ENCODE measurements around the gene RING1. TPM values are rescaled to one million over a fixed set of nuclear protein-coding genes. Genes with fewer than 3 reads are reported as not detected.

Gene RING1
- total and polyA plus RNA-seq, 2 experiments from 2014 or later: 25.6 to 32.5 TPM

DNA sequence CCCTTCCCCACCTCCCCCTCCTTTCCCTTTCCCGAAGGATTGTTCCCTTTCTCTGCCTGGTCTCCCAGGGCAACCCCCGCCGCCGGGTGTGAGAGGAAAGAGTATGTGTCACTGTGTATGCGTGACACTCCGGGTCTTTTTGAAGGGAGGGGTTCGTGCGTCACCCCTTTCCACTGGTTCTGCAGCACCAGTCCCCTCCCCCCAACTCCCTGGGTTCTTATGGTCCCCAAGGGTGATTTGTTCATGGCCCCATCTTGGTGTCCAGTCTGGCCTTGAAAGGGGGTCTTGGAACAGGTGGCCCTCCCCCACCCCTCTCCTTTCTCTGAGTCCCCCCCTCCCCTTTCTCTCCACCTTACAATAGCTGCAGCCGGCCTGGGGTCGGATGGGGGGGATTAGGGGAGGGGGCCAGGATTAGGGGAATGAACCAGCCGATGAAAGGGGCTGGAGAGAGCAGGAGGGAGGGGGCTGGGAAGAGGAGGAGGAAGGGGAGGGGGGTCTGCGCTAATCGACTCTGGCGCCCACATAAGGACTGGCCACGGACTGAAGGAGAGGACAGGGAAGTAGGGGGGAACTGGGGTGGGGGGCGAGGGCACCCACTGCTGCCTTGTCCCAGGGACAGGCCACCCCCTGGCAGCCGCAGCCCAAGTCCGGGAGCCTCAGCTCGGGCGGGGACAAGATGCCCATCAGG lies 1.3 kb upstream of the RING1 start:
- Histone ChIP-seq H3K9me2 (replicated peaks; ENCODE audit: insufficient read depth) (no peaks in the 10 kb centered on the region), H2AFZ (no peak overlapping the region), H3K4me2 (peak overlapping the region; percentile 91), H3K4me3 (peak overlapping the region; percentile 74), H3K36me3 (replicated peaks; ENCODE audit: insufficient read depth, low read depth) (no peaks in the 10 kb centered on the region), H4K20me1 (ENCODE audit: insufficient read depth, poor library complexity, severe bottlenecking) (peaks cover 5% of the 10 kb centered on the region), H3K4me1 (ENCODE audit: insufficient read depth) (peaks cover 28% of the 10 kb centered on the region), H3K27ac (peak overlapping the region; percentile 94), H3K27me3 (no peaks in the 10 kb centered on the region), H3K79me2 (peaks cover 36% of the 10 kb centered on the region), H3K9me3 (ENCODE audit: low read depth) (no peaks in the 10 kb centered on the region)
- DNase-seq (ENCODE audit: low spot score): peak; percentile 68
- WGBS (ENCODE audit: low lambda C conversion rate, missing lambda C conversion rate): 34% methylated on average over 12 of the region's 20 CpGs
- TF ChIP-seq EZH2phosphoT487 (IDR thresholded peaks at IDR 0.05; ENCODE audit: low read depth, severe bottlenecking, unreplicated experiment) (no peak), EZH2 (IDR thresholded peaks at IDR 0.05; ENCODE audit: borderline replicate concordance) (no peak)
- TF ChIP-seq, protein P1, sequence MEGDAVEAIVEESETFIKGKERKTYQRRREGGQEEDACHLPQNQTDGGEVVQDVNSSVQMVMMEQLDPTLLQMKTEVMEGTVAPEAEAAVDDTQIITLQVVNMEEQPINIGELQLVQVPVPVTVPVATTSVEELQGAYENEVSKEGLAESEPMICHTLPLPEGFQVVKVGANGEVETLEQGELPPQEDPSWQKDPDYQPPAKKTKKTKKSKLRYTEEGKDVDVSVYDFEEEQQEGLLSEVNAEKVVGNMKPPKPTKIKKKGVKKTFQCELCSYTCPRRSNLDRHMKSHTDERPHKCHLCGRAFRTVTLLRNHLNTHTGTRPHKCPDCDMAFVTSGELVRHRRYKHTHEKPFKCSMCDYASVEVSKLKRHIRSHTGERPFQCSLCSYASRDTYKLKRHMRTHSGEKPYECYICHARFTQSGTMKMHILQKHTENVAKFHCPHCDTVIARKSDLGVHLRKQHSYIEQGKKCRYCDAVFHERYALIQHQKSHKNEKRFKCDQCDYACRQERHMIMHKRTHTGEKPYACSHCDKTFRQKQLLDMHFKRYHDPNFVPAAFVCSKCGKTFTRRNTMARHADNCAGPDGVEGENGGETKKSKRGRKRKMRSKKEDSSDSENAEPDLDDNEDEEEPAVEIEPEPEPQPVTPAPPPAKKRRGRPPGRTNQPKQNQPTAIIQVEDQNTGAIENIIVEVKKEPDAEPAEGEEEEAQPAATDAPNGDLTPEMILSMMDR (IDR thresholded peaks at IDR 0.05; ENCODE audit: poor library complexity): no peak

DNA sequence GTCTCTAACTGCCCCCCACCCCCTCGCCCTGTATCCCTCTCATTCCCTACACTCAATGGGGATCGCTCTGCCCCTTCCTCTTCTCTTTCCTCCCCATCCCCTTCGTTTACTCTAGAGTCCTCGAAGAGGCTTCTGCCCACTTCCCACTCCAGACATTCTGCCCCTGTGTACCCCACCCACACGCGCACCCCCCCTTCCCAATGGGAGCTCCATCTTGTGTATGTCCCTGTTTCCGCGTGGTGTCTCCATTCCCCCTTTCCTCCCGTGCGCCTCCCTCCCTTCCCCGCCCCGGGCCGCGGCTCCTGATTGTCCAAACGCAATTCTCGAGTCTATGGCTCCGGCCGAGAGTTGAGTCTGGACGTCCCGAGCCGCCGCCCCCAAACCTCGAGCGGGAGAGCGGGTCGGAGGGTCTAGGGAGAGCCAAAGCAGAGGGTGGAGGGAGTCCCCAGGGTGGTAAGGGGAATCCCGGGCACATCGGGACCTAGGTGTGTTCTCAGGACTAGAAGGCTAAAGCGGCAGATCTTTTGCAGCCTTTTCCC lies 679 bp upstream of the RING1 start:
- peaks cover 30% of the 10 kb centered on the region for H3K79me2 ChIP-seq
- H3K27me3 ChIP-seq: no peaks in the 10 kb centered on the region
- no peaks in the 10 kb centered on the region for H3K36me3 ChIP-seq (replicated peaks; ENCODE audit: insufficient read depth, low read depth)
- under 1% methylated on average over 22 of the region's 29 CpGs for WGBS (ENCODE audit: low lambda C conversion rate, missing lambda C conversion rate)
- peak; percentile 80 for DNase-seq (ENCODE audit: low spot score)
- no peaks in the 10 kb centered on the region for H3K9me2 ChIP-seq (replicated peaks; ENCODE audit: insufficient read depth)
- H4K20me1 ChIP-seq (ENCODE audit: insufficient read depth, poor library complexity, severe bottlenecking): no peaks in the 10 kb centered on the region
- peak overlapping the region; percentile 94 for H3K27ac ChIP-seq
- H3K4me2 ChIP-seq: peak overlapping the region; percentile 91
- peak overlapping the region; percentile 74 for H3K4me3 ChIP-seq
- H2AFZ ChIP-seq: peak overlapping the region; percentile 64
- TF ChIP-seq EZH2 (IDR thresholded peaks at IDR 0.05; ENCODE audit: borderline replicate concordance): no peak
- H3K4me1 ChIP-seq (ENCODE audit: insufficient read depth): peaks cover 25% of the 10 kb centered on the region
- no peaks in the 10 kb centered on the region for H3K9me3 ChIP-seq (ENCODE audit: low read depth)

DNA sequence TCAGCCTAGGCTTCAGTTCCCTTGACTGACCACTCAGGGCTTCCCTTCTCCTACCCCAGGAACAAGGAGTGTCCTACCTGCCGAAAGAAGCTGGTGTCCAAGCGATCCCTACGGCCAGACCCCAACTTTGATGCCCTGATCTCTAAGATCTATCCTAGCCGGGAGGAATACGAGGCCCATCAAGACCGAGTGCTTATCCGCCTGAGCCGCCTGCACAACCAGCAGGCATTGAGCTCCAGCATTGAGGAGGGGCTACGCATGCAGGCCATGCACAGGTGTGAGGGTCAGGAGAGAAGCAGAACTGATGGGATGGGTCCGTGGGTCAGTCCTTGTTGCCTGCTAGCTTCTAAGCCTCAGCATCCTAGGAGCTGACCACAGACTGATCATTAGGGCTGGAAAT lies 1.6 kb downstream of the RING1 start:
- Histone ChIP-seq H3K4me2 (no peak overlapping the region), H3K4me3 (no peak overlapping the region), H3K79me2 (peaks cover 17% of the 10 kb centered on the region), H2AFZ (no peak overlapping the region), H4K20me1 (ENCODE audit: insufficient read depth, poor library complexity, severe bottlenecking) (no peaks in the 10 kb centered on the region), H3K27me3 (peaks cover 5% of the 10 kb centered on the region), H3K4me1 (ENCODE audit: insufficient read depth) (peaks cover 32% of the 10 kb centered on the region), H3K9me2 (replicated peaks; ENCODE audit: insufficient read depth) (no peaks in the 10 kb centered on the region), H3K36me3 (replicated peaks; ENCODE audit: insufficient read depth, low read depth) (no peaks in the 10 kb centered on the region), H3K27ac (no peak overlapping the region), H3K9me3 (ENCODE audit: low read depth) (no peaks in the 10 kb centered on the region)
- no peak for DNase-seq (ENCODE audit: low spot score)
- WGBS (ENCODE audit: low lambda C conversion rate, missing lambda C conversion rate): 99% methylated on average over 10 of the region's 10 CpGs
- TF ChIP-seq, protein P1 (IDR thresholded peaks at IDR 0.05; ENCODE audit: poor library complexity): no peak
- no peak for TF ChIP-seq EZH2 (IDR thresholded peaks at IDR 0.05; ENCODE audit: borderline replicate concordance)
- no peak for TF ChIP-seq EZH2phosphoT487 (IDR thresholded peaks at IDR 0.05; ENCODE audit: low read depth, severe bottlenecking, unreplicated experiment)

DNA sequence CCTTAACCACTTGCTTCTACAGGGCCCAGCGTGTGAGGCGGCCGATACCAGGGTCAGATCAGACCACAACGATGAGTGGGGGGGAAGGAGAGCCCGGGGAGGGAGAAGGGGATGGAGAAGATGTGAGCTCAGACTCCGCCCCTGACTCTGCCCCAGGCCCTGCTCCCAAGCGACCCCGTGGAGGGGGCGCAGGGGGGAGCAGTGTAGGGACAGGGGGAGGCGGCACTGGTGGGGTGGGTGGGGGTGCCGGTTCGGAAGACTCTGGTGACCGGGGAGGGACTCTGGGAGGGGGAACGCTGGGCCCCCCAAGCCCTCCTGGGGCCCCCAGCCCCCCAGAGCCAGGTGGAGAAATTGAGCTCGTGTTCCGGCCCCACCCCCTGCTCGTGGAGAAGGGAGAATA lies 2.8 kb downstream of the RING1 start:
- no peak overlapping the region for H3K27ac ChIP-seq
- peaks cover 5% of the 10 kb centered on the region for H3K27me3 ChIP-seq
- H3K4me3 ChIP-seq: no peak overlapping the region
- H3K4me2 ChIP-seq: no peak overlapping the region
- no peaks in the 10 kb centered on the region for H4K20me1 ChIP-seq (ENCODE audit: insufficient read depth, poor library complexity, severe bottlenecking)
- H3K36me3 ChIP-seq (replicated peaks; ENCODE audit: insufficient read depth, low read depth): no peaks in the 10 kb centered on the region
- H3K9me3 ChIP-seq (ENCODE audit: low read depth): no peaks in the 10 kb centered on the region
- peaks cover 27% of the 10 kb centered on the region for H3K4me1 ChIP-seq (ENCODE audit: insufficient read depth)
- H3K9me2 ChIP-seq (replicated peaks; ENCODE audit: insufficient read depth): no peaks in the 10 kb centered on the region
- no peak for DNase-seq (ENCODE audit: low spot score)
- TF ChIP-seq EZH2 (IDR thresholded peaks at IDR 0.05; ENCODE audit: borderline replicate concordance) (no peak), EZH2phosphoT487 (IDR thresholded peaks at IDR 0.05; ENCODE audit: low read depth, severe bottlenecking, unreplicated experiment) (no peak)
- TF ChIP-seq, protein P1 (IDR thresholded peaks at IDR 0.05; ENCODE audit: poor library complexity): no peak
- no peak overlapping the region for H2AFZ ChIP-seq
- peaks cover 15% of the 10 kb centered on the region for H3K79me2 ChIP-seq
- WGBS (ENCODE audit: low lambda C conversion rate, missing lambda C conversion rate): 90% methylated on average over 6 of the region's 17 CpGs
